A673 (cell line): ENCODE results near the gene TTLL6. TPM values are rescaled to one million over a fixed set of nuclear protein-coding genes. Genes with fewer than 3 reads are reported as not detected.

Source experiments
- BruUV-seq: library from RNA; stranded (reverse); fragments of 400-500 nt; replicated peaks from 2 replicates; lab custom pipeline; 2021; lab: Mats Ljungman, UMichigan
- CTCF ChIA-PET: fragments of 300-600 bp; sonication (Branson Sonifier 250); formaldehyde crosslinking; loops from one replicate; lab custom pipeline; 2022; ENCODE audit warnings: antibody characterized with exemption; lab: Charles Lee
- POLR2A ChIA-PET: fragments of 300-600 bp; sonication (Branson Sonifier 250); formaldehyde crosslinking; loops from one replicate; lab custom pipeline; 2022; ENCODE audit warnings: antibody characterized with exemption; ENCODE audit not compliant: low non-redundant PET; lab: Charles Lee
- DNase-seq: peaks from one replicate; pipeline ENCODE4 v3.0.0-alpha.2; 2015; ENCODE audit warnings: low spot score
- H3K27ac ChIP-seq: fragments of 200-600 bp; sonication (generic); 2 replicates; pipeline ENCODE4 v1.5.1; 2016; ENCODE audit warnings: mixed run types, low read depth, mild to moderate bottlenecking, mixed read lengths, antibody characterized with exemption, low read length; ENCODE audit not compliant: poor library complexity, severe bottlenecking
- H3K27me3 ChIP-seq: fragments of 200-600 bp; sonication (generic); replicated peaks from 2 replicates; pipeline ENCODE4 v1.6.1; 2017; ENCODE audit warnings: mixed run types, low read depth, mild to moderate bottlenecking, mixed read lengths, antibody characterized with exemption, low read length; ENCODE audit not compliant: insufficient read depth, poor library complexity
- H3K36me3 ChIP-seq: fragments of 200-600 bp; sonication (generic); 2 replicates; pipeline ENCODE4 v1.6.1; 2016; ENCODE audit warnings: mixed run types, mild to moderate bottlenecking, mixed read lengths, antibody characterized with exemption, low read length; ENCODE audit not compliant: insufficient read depth, poor library complexity, severe bottlenecking
- H3K4me1 ChIP-seq: fragments of 200-600 bp; sonication (generic); 2 replicates; pipeline ENCODE4 v1.6.1; 2017; ENCODE audit warnings: mixed run types, mild to moderate bottlenecking, mixed read lengths, antibody characterized with exemption, low read length; ENCODE audit not compliant: insufficient read depth, poor library complexity, severe bottlenecking
- H3K4me3 ChIP-seq: fragments of 200-600 bp; sonication (generic); 2 replicates; pipeline ENCODE4 v1.5.1; 2016; ENCODE audit warnings: low read depth, mixed run types, mild to moderate bottlenecking, mixed read lengths, low read length; ENCODE audit not compliant: poor library complexity, severe bottlenecking
- H3K9me3 ChIP-seq: fragments of 200-600 bp; sonication (generic); 2 replicates; pipeline ENCODE4 v1.6.1; 2016; ENCODE audit warnings: mixed run types, low read depth, mild to moderate bottlenecking, mixed read lengths, antibody characterized with exemption, low read length; ENCODE audit not compliant: poor library complexity, severe bottlenecking
- CTCF ChIP-seq: fragments of 300-800, 200-600 bp; sonication (generic); conservative IDR thresholded peaks from 2 replicates; pipeline ENCODE4 v1.5.1; 2017; ENCODE audit warnings: low read depth, mild to moderate bottlenecking, antibody characterized with exemption, low read length, moderate library complexity, mixed read lengths
- EZH2 ChIP-seq: fragments of 200-600 bp; sonication (generic); IDR thresholded peaks from 2 replicates; pipeline ENCODE4 v1.6.1; 2017; ENCODE audit warnings: borderline replicate concordance, low read depth, mild to moderate bottlenecking, mixed read lengths, antibody characterized with exemption, low read length; ENCODE audit not compliant: poor library complexity, severe bottlenecking
- intact Hi-C: fragments of 100-400 bp; cut with micrococcal nuclease; formaldehyde crosslinking; loops from one replicate; pipeline ENCODE4 v1.10.0; 2022; ENCODE audit not compliant: unreplicated experiment
- total RNA-seq: library from RNA; stranded (reverse); gene quantifications from 2 replicates; pipeline ENCODE4 v1.2.3, GENCODE V29; 2021

The TTLL6 gene
- total RNA-seq, 1 experiment from 2014 or later, result 2.3 TPM

GRCh38 chr17:48727415-48728175 lies 89.4 kb downstream of the TTLL6 start:
- TF ChIP-seq EZH2, result no peak
- no peak for TF ChIP-seq CTCF
- Histone ChIP-seq H3K9me3 (no peaks in the 10 kb centered on the region), H3K4me3 (peak overlapping the region; percentile 73), H3K27ac (peak overlapping the region; percentile 97), H3K36me3 (no peaks in the 10 kb centered on the region), H3K4me1 (peaks cover 38% of the 10 kb centered on the region), H3K27me3 (no peaks in the 10 kb centered on the region)
- no peak for DNase-seq
- CTCF ChIA-PET, result interaction anchor here (0.5 to 1.9 kb wide), 3 partner anchors 63 to 151 kb away, joined by 3 to 16 read pairs (median 5); no protein-coding TSS in a partner anchor
- POLR2A ChIA-PET, result no interaction called here
- BruUV-seq, result no TSS peak
- intact Hi-C loops, result no loop called here

GRCh38 chr17:48726916-48727286 lies 90.1 kb downstream of the TTLL6 start:
- CTCF ChIA-PET, result interaction anchor here (5.2 kb wide), 1 partner anchor 64 kb away, joined by 34 read pairs; no protein-coding TSS in a partner anchor
- POLR2A ChIA-PET, result no interaction called here
- intact Hi-C loops, result no loop called here
- no peak for DNase-seq
- no peaks in the 10 kb centered on the region for H3K36me3 ChIP-seq
- BruUV-seq, result no TSS peak
- TF ChIP-seq EZH2 (no peak), CTCF (no peak)
- H3K4me3 ChIP-seq, result peak overlapping the region; percentile 73
- peak overlapping the region; percentile 97 for H3K27ac ChIP-seq
- peaks cover 38% of the 10 kb centered on the region for H3K4me1 ChIP-seq
- H3K27me3 ChIP-seq, result no peaks in the 10 kb centered on the region
- no peaks in the 10 kb centered on the region for H3K9me3 ChIP-seq

DNA sequence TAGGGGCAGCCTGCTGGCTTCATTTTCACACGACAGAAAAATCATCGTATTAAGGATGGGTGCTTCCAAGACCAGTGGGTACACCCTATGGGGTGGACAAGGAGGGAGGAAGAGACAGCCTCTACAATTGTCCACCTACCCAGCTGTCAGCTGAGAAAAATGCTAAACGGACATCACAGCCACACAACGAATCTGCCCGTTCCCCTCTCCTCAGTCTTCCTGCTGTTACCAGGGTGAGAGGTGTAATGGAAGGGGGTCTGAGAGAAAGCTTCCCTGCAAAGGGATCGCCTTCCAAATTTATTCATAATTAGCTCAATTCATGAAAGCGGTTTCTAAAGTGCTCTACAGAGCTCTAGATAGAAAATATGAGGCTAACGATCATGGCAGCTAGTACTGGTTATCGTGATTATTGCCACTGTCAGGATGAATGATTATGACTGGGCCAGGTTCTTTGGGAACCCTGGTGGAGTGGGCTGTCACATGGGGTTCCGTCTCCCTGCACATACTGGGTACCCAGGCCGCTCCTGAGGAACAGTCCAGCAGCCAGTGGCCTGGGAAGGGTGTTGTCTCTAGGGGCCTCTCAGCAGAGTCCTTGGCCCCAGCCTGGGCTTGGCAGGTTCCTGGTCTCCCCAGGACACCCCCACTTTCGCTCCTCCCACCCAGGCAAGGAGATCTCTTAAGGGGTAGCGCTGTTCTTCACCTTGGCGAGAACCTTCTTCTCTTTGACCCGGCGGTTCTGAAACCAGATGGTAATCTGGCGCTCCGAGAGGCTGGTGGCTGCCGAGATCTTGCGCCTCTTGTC lies 90.7 kb downstream of the TTLL6 start:
- DNase-seq, result no peak
- intact Hi-C loops, result no loop called here
- ChIA-PET CTCF (interaction anchor here (4.0 to 5.2 kb wide), 2 partner anchors 65 to 153 kb away, joined by 34 to 37 read pairs; no protein-coding TSS in a partner anchor), POLR2A (interaction anchor here (0.6 kb wide), 1 partner anchor 8 kb away, joined by 7 read pairs; no protein-coding TSS in a partner anchor)
- H3K27me3 ChIP-seq, result no peaks in the 10 kb centered on the region
- no peak overlapping the region for H3K4me3 ChIP-seq
- H3K27ac ChIP-seq, result peak overlapping the region; percentile 24
- H3K4me1 ChIP-seq, result peaks cover 38% of the 10 kb centered on the region
- TF ChIP-seq EZH2 (no peak), CTCF (no peak)
- no TSS peak for BruUV-seq
- H3K9me3 ChIP-seq, result no peaks in the 10 kb centered on the region
- H3K36me3 ChIP-seq, result no peaks in the 10 kb centered on the region
